Adrenal gland (tissue), 12 donors: Measurements from ENCODE around the gene AGPAT2. TPM values are rescaled to one million over a fixed set of nuclear protein-coding genes. Genes with fewer than 3 reads are reported as not detected.
"Not testable (repeated sequence)": the region's sequence is repeated elsewhere in the genome, so short reads cannot be mapped to it uniquely, and the experiment has no call there.

Source experiments
- DNase-seq, 7 donors: peaks; one replicate each; pipeline ENCODE4 v3.0.0-alpha.2; 2019 to 2020
- H3K27ac ChIP-seq, 5 donors: fragments of 200-600 bp; sonication (generic) in 4 of 5; 1 replicate in 3 of 5; 2 replicates in 2 of 5; pipeline versions ENCODE4 v1.5.1 to v1.8.0; 2016 to 2020; ENCODE audit warnings: mild to moderate bottlenecking in 1 of 5
- H3K27me3 ChIP-seq: fragments of 200-600 bp; 2 replicates; pipeline ENCODE4 v1.8.0; 2021
- H3K36me3 ChIP-seq, 2 donors: fragments of 200-600 bp; replicated peaks in 1 of 2; 1 replicate in 1 of 2; 2 replicates in 1 of 2; pipeline versions ENCODE4 v1.5.1 to v1.8.0; 2018 to 2022
- H3K4me1 ChIP-seq, 2 donors: fragments of 200-600 bp; replicated peaks in 1 of 2; 1 replicate in 1 of 2; 2 replicates in 1 of 2; pipeline versions ENCODE4 v1.5.1 to v1.8.0; 2018 to 2021
- H3K4me3 ChIP-seq, 4 donors: fragments of 200-600 bp; sonication (generic) in 3 of 4; one replicate each; pipeline ENCODE4 v1.5.1; 2016 to 2018
- H3K9me3 ChIP-seq, 3 donors: fragments of 200-600 bp; sonication (generic) in 1 of 3; replicated peaks in 1 of 3; 1 replicate in 2 of 3; 2 replicates in 1 of 3; pipeline versions ENCODE4 v1.5.1 to v1.8.0; 2016 to 2021
- CTCF ChIP-seq, 6 experiments: fragments of 450-650 bp in 4 of 6; fragments of 200-600 bp in 2 of 6; sonication (generic) in 1 of 6; IDR thresholded peaks; 1 replicate in 5 of 6; 2 replicates in 1 of 6; pipeline versions ENCODE4 v1.5.1 to v1.8.0; 2016 to 2021; ENCODE audit warnings: antibody characterized with exemption in 6 of 6, mild to moderate bottlenecking in 2 of 6, moderate library complexity in 1 of 6
- POLR2A ChIP-seq, 2 donors: fragments of 450-650 bp; IDR thresholded peaks; one replicate each; pipeline ENCODE4 v1.6.1; 2017; ENCODE audit warnings: antibody characterized with exemption in 2 of 2, mild to moderate bottlenecking in 2 of 2, moderate library complexity in 1 of 2
- WGBS, 4 donors: extraction: QIAGEN DNeasy Blood & Tissue Kit in 2 of 4; methylation state at CpG; one replicate each; pipeline versions ENCODE4 v1.1.5 to v1.1.7; 2013 to 2017; 5-methylcytosine and 5-hydroxymethylcytosine counted together
- intact Hi-C, 2 donors: fragments of 100-400 bp; cut with DNase I; formaldehyde crosslinking; loops; one replicate each; pipeline versions ENCODE4 v1.14.1 to v1.15.0; 2022 to 2023
- polyA plus RNA-seq, 3 donors: library from polyadenylated mRNA; stranded (reverse); fragments of 200-250 nt in 2 of 3; fragments of 350-450 nt in 1 of 3; fragmentation: Illumina TruSeq in 1 of 3; extraction: RNeasy Lipid Tissue Mini Kit (QIAGEN cat#74804) in 1 of 3; gene quantifications; one replicate each; pipeline ENCODE4 v1.2.3, GENCODE V29; 2013 to 2014
- total RNA-seq, 9 donors: library from RNA; depleted of rRNA in 4 of 9; stranded (reverse); fragments of >200 nt in 4 of 9; fragments of 120-200 nt in 1 of 9; fragmentation: NEBNext Ultra II Directional in 1 of 9; extraction: Animal tissue kit (Norgen Biotek cat#: 25700) in 1 of 9; gene quantifications; one replicate each; pipeline versions ENCODE4 v1.1.0 to v1.2.4, GENCODE V29; 2013 to 2023
- donor health status: healthy with polysubstance abuse.
- donor health status: Bipolar disorder and iron deficiency.
- donor health status: DM: yes; HTN: yes; CAD: no.
- donor health status: DM: no; HTN: no; CAD: no.
- donor health status: DM: no; HTN: no; CAD: no.
- donor health status: DM: yes; HTN: yes; CAD: no.

The AGPAT2 gene
- total and polyA plus RNA-seq, 12 donors, result 6.4 to 274 (median 48.0) TPM

- intact Hi-C loops, result no loop called here
- Histone ChIP-seq H3K27me3 (peaks cover 4% of the 10 kb centered on the region), H3K4me1 (peaks cover 5 to 28% of the 10 kb centered on the region in 2 donors), H3K36me3 (no peaks in the 10 kb centered on the region), H3K9me3 (no peaks in the 10 kb centered on the region), H3K4me3 (peak overlapping the region in 2 of 4 donors; percentile 20 to 46), H3K27ac (peak overlapping the region in 4 of 5 donors; percentile 14 to 90 (median 58))
- 51 to 77% (median 60%) methylated on average over 23 to 31 of the region's 31 CpGs for WGBS, 4 donors
- no peak for TF ChIP-seq POLR2A (IDR thresholded peaks at IDR 0.05)
- no peak for TF ChIP-seq CTCF (IDR thresholded peaks at IDR 0.05)
- DNase-seq, result peak in 1 of 7 donors; percentile 32
Observed at GRCh38 chr9:136643596-136644342, 43.5 kb downstream of the AGPAT2 start.

GRCh38 chr9:136642439-136642921 is 44.8 kb downstream of the AGPAT2 start:
- no peaks in the 10 kb centered on the region for H3K36me3 ChIP-seq
- 66 to 74% (median 70%) methylated on average over 5 to 7 of the region's 7 CpGs for WGBS, 4 donors
- H3K4me3 ChIP-seq, result no peak overlapping the region
- intact Hi-C loops, result no loop called here
- H3K9me3 ChIP-seq, result no peaks in the 10 kb centered on the region
- H3K27me3 ChIP-seq, result peaks cover 4% of the 10 kb centered on the region
- H3K4me1 ChIP-seq, result peaks cover 5 to 28% of the 10 kb centered on the region in 2 donors
- peak in 2 of 7 donors; percentile 18 to 65 for DNase-seq
- H3K27ac ChIP-seq, result peak overlapping the region in 1 of 5 donors; percentile 52
- TF ChIP-seq POLR2A (IDR thresholded peaks at IDR 0.05) (no peak), CTCF (IDR thresholded peaks at IDR 0.05) (no peak)

- H3K4me1 ChIP-seq, result peaks cover 5 to 19% of the 10 kb centered on the region in 2 donors
- peak in 1 of 7 donors; percentile 22 for DNase-seq
- no peak for TF ChIP-seq POLR2A (IDR thresholded peaks at IDR 0.05)
- no peak for TF ChIP-seq CTCF (IDR thresholded peaks at IDR 0.05)
- no peaks in the 10 kb centered on the region for H3K9me3 ChIP-seq
- no peaks in the 10 kb centered on the region for H3K27me3 ChIP-seq
- H3K4me3 ChIP-seq, result no peak overlapping the region
- no peaks in the 10 kb centered on the region for H3K36me3 ChIP-seq
- peak overlapping the region in 2 of 5 donors; percentile 32 to 51 for H3K27ac ChIP-seq
- intact Hi-C loops, result no loop called here
- 66 to 74% (median 71%) methylated on average over 25 to 32 of the region's 32 CpGs for WGBS, 4 donors
Observed at GRCh38 chr9:136640171-136641111, 46.8 kb downstream of the AGPAT2 start.

GRCh38 chr9:136634904-136635303 is 52.4 kb downstream of the AGPAT2 start:
- Histone ChIP-seq H3K27ac (peak overlapping the region in 2 of 5 donors; percentile 45 to 51), H3K4me1 (peaks cover 0 to 5% of the 10 kb centered on the region in 2 donors), H3K9me3 (no peaks in the 10 kb centered on the region), H3K4me3 (no peak overlapping the region), H3K36me3 (no peaks in the 10 kb centered on the region), H3K27me3 (no peaks in the 10 kb centered on the region)
- WGBS, 4 donors, result 53 to 77% (median 57%) methylated on average over 4 to 11 of the region's 11 CpGs
- DNase-seq, result peak in 6 of 7 donors; percentile 56 to 79 (median 69)
- intact Hi-C loops, result no loop called here
- no peak for TF ChIP-seq POLR2A (IDR thresholded peaks at IDR 0.05)
- TF ChIP-seq CTCF (IDR thresholded peaks at IDR 0.05), result no peak

GRCh38 chr9:136632491-136633106 is 54.7 kb downstream of the AGPAT2 start:
- H3K36me3 ChIP-seq, H3K27me3 ChIP-seq, H3K4me3 ChIP-seq, H3K27ac ChIP-seq, H3K4me1 ChIP-seq, H3K9me3 ChIP-seq, intact Hi-C loops, DNase-seq: not testable (repeated sequence)
- WGBS, 4 donors, result 73 to 77% (median 74%) methylated on average over 36 of the region's 36 CpGs

GRCh38 chr9:136632072-136632471 is 55.2 kb downstream of the AGPAT2 start:
- H3K27me3 ChIP-seq, DNase-seq, H3K4me3 ChIP-seq, H3K9me3 ChIP-seq, H3K4me1 ChIP-seq, H3K27ac ChIP-seq, intact Hi-C loops, H3K36me3 ChIP-seq: not testable (repeated sequence)
- WGBS, 4 donors, result 35 to 43% (median 40%) methylated on average over 8 to 13 of the region's 13 CpGs
